Astrocyte (in vitro differentiated cells and primary cell): ENCODE measurements around the gene IFIT1.
"Not testable (repeated sequence)": the region's sequence is repeated elsewhere in the genome, so short reads cannot be mapped to it uniquely, and the experiment has no call there.

ENCODE experiments used
- CTCF ChIP-seq: IDR thresholded peaks from 2 replicates; pipeline ENCODE4 v1.5.1; 2011; ENCODE audit warnings: low read depth, mild to moderate bottlenecking, inconsistent platforms, low read length, moderate library complexity; ENCODE audit not compliant: insufficient read depth
- EZH2 ChIP-seq: IDR thresholded peaks from 2 replicates; pipeline ENCODE4 v1.6.1; 2012; ENCODE audit warnings: mild to moderate bottlenecking, low read length, inconsistent platforms; ENCODE audit not compliant: insufficient read depth

GRCh38 chr10:89412276-89412675, 19.9 kb downstream of the IFIT1 start:
- not testable (repeated sequence) for TF ChIP-seq CTCF, EZH2
